SK-N-SH (cell line): ENCODE measurements around the gene ZFYVE9. TPM values are rescaled to one million over a fixed set of nuclear protein-coding genes. Genes with fewer than 3 reads are reported as not detected.

Source experiments
- CTCF ChIA-PET: fragments of 300-600, 350-600 bp; formaldehyde crosslinking; extraction: SDS; loops from one replicate; lab custom pipeline; 2021; lab: Yijun Ruan, JAX
- POLR2A ChIA-PET: fragments of 350-600 bp; sonication (Branson Sonifier 250); formaldehyde crosslinking; extraction: SDS; loops from one replicate; lab custom pipeline; 2020; ENCODE audit warnings: antibody characterized with exemption, inconsistent platforms; lab: Yijun Ruan, JAX
- DNase-seq: peaks from one replicate; pipeline ENCODE4 v3.0.0; 2012
- H2AFZ ChIP-seq: fragments of 200-600 bp; sonication (generic); 2 replicates; pipeline ENCODE4 v1.8.1; 2016; ENCODE audit warnings: antibody characterized with exemption, mild to moderate bottlenecking, low read depth
- H3F3A ChIP-seq: fragments of 200-600 bp; sonication (generic); replicated peaks from 2 replicates; pipeline ENCODE3; 2016; ENCODE audit warnings: antibody characterized with exemption, mild to moderate bottlenecking; ENCODE audit not compliant: insufficient read depth
- H3K27ac ChIP-seq, 2 experiments: fragments of 200-500 bp in 1 of 2; fragments of 200-600 bp in 1 of 2; sonication (Bioruptor generic) in 1 of 2; sonication (generic), shearing (Covaris generic) in 1 of 2; 2 replicates each; pipeline versions ENCODE4 v1.5.1 to v1.6.1; 2014 to 2016; ENCODE audit warnings: low read depth in 2 of 2, inconsistent platforms in 1 of 2, low read length in 1 of 2, mild to moderate bottlenecking in 1 of 2, mixed read lengths in 1 of 2
- H3K27me3 ChIP-seq: fragments of 200-600 bp; sonication (generic), shearing (Covaris generic); 2 replicates; pipeline ENCODE4 v1.6.1; 2016; ENCODE audit warnings: mixed run types; ENCODE audit not compliant: insufficient read depth
- H3K36me3 ChIP-seq, 2 experiments: fragments of 200-500 bp in 1 of 2; fragments of 200-600 bp in 1 of 2; sonication (Bioruptor generic) in 1 of 2; sonication (generic) in 1 of 2; replicated peaks in 1 of 2; 2 replicates each; pipeline versions ENCODE3 to v1.5.1; 2014 to 2016; ENCODE audit warnings: low read length in 1 of 2, mild to moderate bottlenecking in 1 of 2; ENCODE audit not compliant: insufficient read depth in 2 of 2, control insufficient read depth in 1 of 2
- H3K4me1 ChIP-seq, 2 experiments: fragments of 200-500 bp in 1 of 2; fragments of 200-600 bp in 1 of 2; sonication (Bioruptor generic) in 1 of 2; sonication (generic), shearing (Covaris generic) in 1 of 2; 2 replicates each; pipeline versions ENCODE4 v1.5.1 to v1.6.1; 2014 to 2016; ENCODE audit warnings: low read depth in 1 of 2, low read length in 1 of 2, mixed run types in 1 of 2; ENCODE audit not compliant: insufficient read depth in 2 of 2, control insufficient read depth in 1 of 2
- H3K4me2 ChIP-seq: fragments of 200-600 bp; sonication (generic), shearing (Covaris generic); 2 replicates; pipeline ENCODE4 v1.6.1; 2017; ENCODE audit warnings: mixed run types
- H3K4me3 ChIP-seq, 2 experiments: fragments of 200-500 bp in 1 of 2; fragments of 200-600 bp in 1 of 2; sonication (Bioruptor generic) in 1 of 2; sonication (generic), shearing (Covaris generic) in 1 of 2; 2 replicates each; pipeline versions ENCODE4 v1.5.1 to v1.8.1; 2014 to 2016; ENCODE audit warnings: low read depth in 2 of 2, inconsistent platforms in 1 of 2, low read length in 1 of 2, mild to moderate bottlenecking in 1 of 2, mixed read lengths in 1 of 2, moderate library complexity in 1 of 2
- H3K79me2 ChIP-seq: fragments of 200-600 bp; sonication (generic); 2 replicates; pipeline ENCODE4 v1.8.1; 2017; ENCODE audit warnings: mild to moderate bottlenecking; ENCODE audit not compliant: insufficient read depth
- H3K9ac ChIP-seq: fragments of 200-600 bp; sonication (generic); 2 replicates; pipeline ENCODE4 v1.6.1; 2017; ENCODE audit warnings: mixed run types
- H3K9me2 ChIP-seq: fragments of 200-600 bp; sonication (generic); 2 replicates; pipeline ENCODE4 v1.6.1; 2017; ENCODE audit warnings: mixed run types
- H3K9me3 ChIP-seq: fragments of 200-600 bp; sonication (generic); 2 replicates; pipeline ENCODE4 v1.6.1; 2017; ENCODE audit warnings: mixed run types, mild to moderate bottlenecking, moderate library complexity
- H4K20me1 ChIP-seq: fragments of 200-600 bp; sonication (generic); 2 replicates; pipeline ENCODE4 v1.6.1; 2017; ENCODE audit warnings: mild to moderate bottlenecking, mixed run types; ENCODE audit not compliant: insufficient read depth
- CHD2 ChIP-seq: fragments of 150-350 bp; IDR thresholded peaks from 2 replicates; pipeline ENCODE4 v1.6.1; 2018; ENCODE audit warnings: low read length; ENCODE audit not compliant: partially characterized antibody
- ELF1 ChIP-seq: IDR thresholded peaks from 2 replicates; pipeline ENCODE4 v1.4.0; 2012
- EP300 ChIP-seq, 2 experiments: IDR thresholded peaks; 2 replicates each; pipeline versions ENCODE4 v1.4.0 to v1.6.1; 2012; ENCODE audit warnings: borderline replicate concordance in 1 of 2, low read depth in 1 of 2, low read length in 1 of 2
- FOSL2 ChIP-seq: IDR thresholded peaks from 2 replicates; pipeline ENCODE4 v1.4.0; 2012; ENCODE audit warnings: low read depth, mild to moderate bottlenecking, moderate library complexity, borderline replicate concordance
- FOXJ3 ChIP-seq: sonication (generic); formaldehyde crosslinking; IDR thresholded peaks from 2 replicates; pipeline ENCODE4 v1.5.1; 2020; ENCODE audit warnings: mild to moderate bottlenecking, missing genetic modification reagents
- FOXM1 ChIP-seq: IDR thresholded peaks from 2 replicates; pipeline ENCODE4 v1.4.0; 2012; ENCODE audit warnings: low read depth, mild to moderate bottlenecking
- MXI1 ChIP-seq: IDR thresholded peaks from 2 replicates; pipeline ENCODE4 v1.6.1; 2012; ENCODE audit warnings: mild to moderate bottlenecking, low read depth, low read length, improper control_type of control experiment
- NRF1 ChIP-seq: IDR thresholded peaks from 2 replicates; pipeline ENCODE4 v1.6.1; 2012; ENCODE audit warnings: low read depth, mild to moderate bottlenecking, low read length
- POLR2AphosphoS5 ChIP-seq: IDR thresholded peaks from 2 replicates; pipeline ENCODE4 v1.6.1; 2012; ENCODE audit warnings: low read depth, low read length
- RAD21 ChIP-seq: IDR thresholded peaks from 2 replicates; pipeline ENCODE4 v1.6.1; 2012; ENCODE audit warnings: mild to moderate bottlenecking, low read length
- WGBS: methylation state at CpG from one replicate; pipeline ENCODE4 v1.1.6; 2017; ENCODE audit warnings: low lambda C conversion rate; 5-methylcytosine and 5-hydroxymethylcytosine counted together
- polyA plus RNA-seq, 3 experiments: library from polyadenylated mRNA; depleted of rRNA; stranded (reverse); fragments of >200 nt; gene quantifications; 2 replicates each; pipeline ENCODE4 v1.2.3, GENCODE V29; 2012
- TF ChIP-seq, protein P1 (sequence below): fragments of 150-350 bp; IDR thresholded peaks from 2 replicates; pipeline ENCODE4 v1.6.1; 2017; ENCODE audit warnings: antibody characterized with exemption, low read length, low read depth, borderline replicate concordance
- TF ChIP-seq, protein P2 (sequence below): IDR thresholded peaks from 2 replicates; pipeline ENCODE4 v1.4.0; 2012; ENCODE audit warnings: low read depth
- TF ChIP-seq, protein P3 (sequence below): IDR thresholded peaks from 2 replicates; pipeline ENCODE4 v1.6.1; 2012; ENCODE audit warnings: mild to moderate bottlenecking, low read depth, low read length, moderate library complexity

ZFYVE9 gene
- polyA plus RNA-seq, 1 of the 3 experiments (the other 2 are of a cell fraction), result 4.1 TPM

DNA sequence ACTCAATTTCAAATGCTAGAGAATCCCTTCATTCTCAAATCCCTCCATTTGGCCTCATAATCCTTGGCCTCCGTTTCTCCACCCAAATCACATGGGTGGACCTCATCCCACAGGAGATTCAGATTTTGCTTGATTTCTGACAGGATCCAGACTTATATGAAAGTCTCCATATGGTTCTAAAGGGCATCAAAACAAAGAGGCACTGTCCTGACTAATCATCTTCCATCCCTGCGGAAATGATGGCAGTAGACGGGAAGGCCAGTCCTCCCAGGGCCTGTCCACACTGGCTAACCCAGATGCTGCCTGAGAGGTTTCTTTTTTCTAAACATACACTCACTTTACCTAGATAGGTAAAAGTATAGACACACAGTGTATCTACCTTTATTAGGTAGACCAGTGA lies 243.5 kb downstream of the ZFYVE9 start (continued):
- no peak for TF ChIP-seq EP300 (IDR thresholded peaks at IDR 0.05; ENCODE audit: borderline replicate concordance in 1 of 2, low read depth in 1 of 2, low read length in 1 of 2)
- TF ChIP-seq RAD21, result no peak
- TF ChIP-seq NRF1, result no peak
- TF ChIP-seq, protein P1, sequence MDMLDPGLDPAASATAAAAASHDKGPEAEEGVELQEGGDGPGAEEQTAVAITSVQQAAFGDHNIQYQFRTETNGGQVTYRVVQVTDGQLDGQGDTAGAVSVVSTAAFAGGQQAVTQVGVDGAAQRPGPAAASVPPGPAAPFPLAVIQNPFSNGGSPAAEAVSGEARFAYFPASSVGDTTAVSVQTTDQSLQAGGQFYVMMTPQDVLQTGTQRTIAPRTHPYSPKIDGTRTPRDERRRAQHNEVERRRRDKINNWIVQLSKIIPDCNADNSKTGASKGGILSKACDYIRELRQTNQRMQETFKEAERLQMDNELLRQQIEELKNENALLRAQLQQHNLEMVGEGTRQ, result no peak
- TF ChIP-seq FOXJ3 (CRISPR knock-in tag), result no peak
- TF ChIP-seq POLR2AphosphoS5, result no peak
- TF ChIP-seq, protein P2, sequence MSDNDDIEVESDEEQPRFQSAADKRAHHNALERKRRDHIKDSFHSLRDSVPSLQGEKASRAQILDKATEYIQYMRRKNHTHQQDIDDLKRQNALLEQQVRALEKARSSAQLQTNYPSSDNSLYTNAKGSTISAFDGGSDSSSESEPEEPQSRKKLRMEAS, result no peak
- TF ChIP-seq, protein P3, sequence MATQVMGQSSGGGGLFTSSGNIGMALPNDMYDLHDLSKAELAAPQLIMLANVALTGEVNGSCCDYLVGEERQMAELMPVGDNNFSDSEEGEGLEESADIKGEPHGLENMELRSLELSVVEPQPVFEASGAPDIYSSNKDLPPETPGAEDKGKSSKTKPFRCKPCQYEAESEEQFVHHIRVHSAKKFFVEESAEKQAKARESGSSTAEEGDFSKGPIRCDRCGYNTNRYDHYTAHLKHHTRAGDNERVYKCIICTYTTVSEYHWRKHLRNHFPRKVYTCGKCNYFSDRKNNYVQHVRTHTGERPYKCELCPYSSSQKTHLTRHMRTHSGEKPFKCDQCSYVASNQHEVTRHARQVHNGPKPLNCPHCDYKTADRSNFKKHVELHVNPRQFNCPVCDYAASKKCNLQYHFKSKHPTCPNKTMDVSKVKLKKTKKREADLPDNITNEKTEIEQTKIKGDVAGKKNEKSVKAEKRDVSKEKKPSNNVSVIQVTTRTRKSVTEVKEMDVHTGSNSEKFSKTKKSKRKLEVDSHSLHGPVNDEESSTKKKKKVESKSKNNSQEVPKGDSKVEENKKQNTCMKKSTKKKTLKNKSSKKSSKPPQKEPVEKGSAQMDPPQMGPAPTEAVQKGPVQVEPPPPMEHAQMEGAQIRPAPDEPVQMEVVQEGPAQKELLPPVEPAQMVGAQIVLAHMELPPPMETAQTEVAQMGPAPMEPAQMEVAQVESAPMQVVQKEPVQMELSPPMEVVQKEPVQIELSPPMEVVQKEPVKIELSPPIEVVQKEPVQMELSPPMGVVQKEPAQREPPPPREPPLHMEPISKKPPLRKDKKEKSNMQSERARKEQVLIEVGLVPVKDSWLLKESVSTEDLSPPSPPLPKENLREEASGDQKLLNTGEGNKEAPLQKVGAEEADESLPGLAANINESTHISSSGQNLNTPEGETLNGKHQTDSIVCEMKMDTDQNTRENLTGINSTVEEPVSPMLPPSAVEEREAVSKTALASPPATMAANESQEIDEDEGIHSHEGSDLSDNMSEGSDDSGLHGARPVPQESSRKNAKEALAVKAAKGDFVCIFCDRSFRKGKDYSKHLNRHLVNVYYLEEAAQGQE, result no peak
- TF ChIP-seq FOSL2, result no peak

DNA sequence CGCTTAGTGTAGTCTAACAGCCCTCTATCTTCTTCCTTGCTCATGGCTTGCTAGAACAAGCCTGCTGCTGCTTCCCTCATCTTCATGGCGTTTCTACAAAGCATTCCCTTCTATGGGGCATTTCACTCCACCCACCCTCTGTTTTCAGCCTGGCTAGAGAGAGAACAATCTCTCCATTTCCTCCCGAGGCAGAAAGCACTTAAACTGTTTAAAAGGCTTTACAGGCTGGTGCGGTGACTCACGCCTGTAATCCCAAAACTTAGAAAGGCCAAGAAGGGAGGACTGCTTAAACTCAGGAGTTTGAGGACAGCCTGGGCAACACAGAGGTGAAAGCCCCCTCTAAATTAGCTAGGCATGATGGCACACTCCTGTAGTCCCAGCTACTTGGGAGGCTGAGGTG lies 244.6 kb downstream of the ZFYVE9 start:
- no peaks in the 10 kb centered on the region for H3K4me1 ChIP-seq
- H3K9me2 ChIP-seq, result no peaks in the 10 kb centered on the region
- peaks cover 6 to 38% of the 10 kb centered on the region in 2 experiments for H3K36me3 ChIP-seq
- 91% methylated on average over 5 of the region's 5 CpGs for WGBS
- no peak overlapping the region for H2AFZ ChIP-seq
- peaks cover 5% of the 10 kb centered on the region; the same call in 1 of the 2 replicates for H3K79me2 ChIP-seq
- no peak overlapping the region for H3K27ac ChIP-seq
- H3F3A ChIP-seq, result no peaks in the 10 kb centered on the region
- H4K20me1 ChIP-seq, result no peaks in the 10 kb centered on the region
- no peaks in the 10 kb centered on the region for H3K27me3 ChIP-seq
- H3K9ac ChIP-seq, result no peak overlapping the region
- TF ChIP-seq ELF1 (no peak), MXI1 (no peak), CHD2 (no peak), EP300 (IDR thresholded peaks at IDR 0.05; ENCODE audit: borderline replicate concordance in 1 of 2, low read depth in 1 of 2, low read length in 1 of 2) (no peak), FOXM1 (no peak)
- TF ChIP-seq, protein P3, result no peak
- H3K9me3 ChIP-seq, result no peaks in the 10 kb centered on the region
- H3K4me3 ChIP-seq, result no peak overlapping the region
- CTCF ChIA-PET, result no interaction called here
- no peak for DNase-seq
- no peak overlapping the region for H3K4me2 ChIP-seq
- POLR2A ChIA-PET, result no interaction called here
